ENCODE results near the gene ZMYND11. TPM values are rescaled to one million over a fixed set of nuclear protein-coding genes. Genes with fewer than 3 reads are reported as not detected.

ZMYND11 gene
- total RNA-seq, 1 experiment from 2014 or later: 40.3 TPM

GRCh38 chr10:241966-242643 is 106.8 kb downstream of the ZMYND11 start:
- CTCF ChIA-PET: no interaction called here
- intact Hi-C loops (cut with micrococcal nuclease; ENCODE audit: unreplicated experiment): no loop called here
- TF ChIP-seq, protein P1, sequence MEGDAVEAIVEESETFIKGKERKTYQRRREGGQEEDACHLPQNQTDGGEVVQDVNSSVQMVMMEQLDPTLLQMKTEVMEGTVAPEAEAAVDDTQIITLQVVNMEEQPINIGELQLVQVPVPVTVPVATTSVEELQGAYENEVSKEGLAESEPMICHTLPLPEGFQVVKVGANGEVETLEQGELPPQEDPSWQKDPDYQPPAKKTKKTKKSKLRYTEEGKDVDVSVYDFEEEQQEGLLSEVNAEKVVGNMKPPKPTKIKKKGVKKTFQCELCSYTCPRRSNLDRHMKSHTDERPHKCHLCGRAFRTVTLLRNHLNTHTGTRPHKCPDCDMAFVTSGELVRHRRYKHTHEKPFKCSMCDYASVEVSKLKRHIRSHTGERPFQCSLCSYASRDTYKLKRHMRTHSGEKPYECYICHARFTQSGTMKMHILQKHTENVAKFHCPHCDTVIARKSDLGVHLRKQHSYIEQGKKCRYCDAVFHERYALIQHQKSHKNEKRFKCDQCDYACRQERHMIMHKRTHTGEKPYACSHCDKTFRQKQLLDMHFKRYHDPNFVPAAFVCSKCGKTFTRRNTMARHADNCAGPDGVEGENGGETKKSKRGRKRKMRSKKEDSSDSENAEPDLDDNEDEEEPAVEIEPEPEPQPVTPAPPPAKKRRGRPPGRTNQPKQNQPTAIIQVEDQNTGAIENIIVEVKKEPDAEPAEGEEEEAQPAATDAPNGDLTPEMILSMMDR (IDR thresholded peaks at IDR 0.05; ENCODE audit: unreplicated experiment): no peak
- H3K9me3 Mint-ChIP-seq (ENCODE audit: low read depth, unreplicated experiment): no peaks in the 10 kb centered on the region
- H3K4me3 Mint-ChIP-seq (ENCODE audit: low read depth, unreplicated experiment): no peak overlapping the region
- H3K27ac Mint-ChIP-seq (ENCODE audit: unreplicated experiment): no peak overlapping the region
- H3K27me3 Mint-ChIP-seq (ENCODE audit: unreplicated experiment): no peaks in the 10 kb centered on the region
- DNase-seq: no peak
- no peaks in the 10 kb centered on the region for H3K4me1 Mint-ChIP-seq (ENCODE audit: low read depth, unreplicated experiment)
- BruUV-seq (replicated peaks): no TSS peak
- peaks cover 10% of the 10 kb centered on the region for H3K36me3 Mint-ChIP-seq (ENCODE audit: insufficient read depth, unreplicated experiment)

- TF ChIP-seq, protein P1 (IDR thresholded peaks at IDR 0.05; ENCODE audit: unreplicated experiment): no peak
- no TSS peak for BruUV-seq (replicated peaks)
- Mint-ChIP-seq H3K4me3 (ENCODE audit: low read depth, unreplicated experiment) (no peak overlapping the region), H3K27ac (ENCODE audit: unreplicated experiment) (no peak overlapping the region), H3K36me3 (ENCODE audit: insufficient read depth, unreplicated experiment) (peaks cover 8% of the 10 kb centered on the region), H3K4me1 (ENCODE audit: low read depth, unreplicated experiment) (no peaks in the 10 kb centered on the region), H3K27me3 (ENCODE audit: unreplicated experiment) (no peaks in the 10 kb centered on the region), H3K9me3 (ENCODE audit: low read depth, unreplicated experiment) (no peaks in the 10 kb centered on the region)
- CTCF ChIA-PET: no interaction called here
- intact Hi-C loops (cut with micrococcal nuclease; ENCODE audit: unreplicated experiment): no loop called here
- no peak for DNase-seq
These were observed 109.0 kb downstream of the ZMYND11 start for GRCh38 chr10:244227-244626.

DNA sequence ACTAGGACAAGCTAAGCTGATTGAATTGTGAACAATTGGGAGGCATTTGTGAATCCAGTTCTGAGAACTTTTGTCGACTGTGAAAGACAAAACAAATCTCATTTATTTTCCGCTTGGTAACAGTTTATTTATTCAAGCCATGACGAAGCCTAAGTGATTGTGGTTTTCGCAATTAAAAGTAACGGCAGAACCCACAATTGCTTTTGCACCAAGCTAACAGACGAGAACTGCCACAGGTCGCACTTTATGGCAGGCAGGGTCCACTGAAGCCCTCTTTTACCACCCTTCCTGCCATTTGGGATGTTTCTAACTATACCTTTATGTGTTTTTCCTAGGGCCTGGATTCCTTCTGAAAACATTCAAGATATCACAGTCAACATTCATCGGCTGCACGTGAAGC is 111.2 kb downstream of the ZMYND11 start:
- Mint-ChIP-seq H3K36me3 (ENCODE audit: insufficient read depth, unreplicated experiment) (peaks cover 6% of the 10 kb centered on the region), H3K27me3 (ENCODE audit: unreplicated experiment) (no peaks in the 10 kb centered on the region), H3K27ac (ENCODE audit: unreplicated experiment) (no peak overlapping the region), H3K4me1 (ENCODE audit: low read depth, unreplicated experiment) (no peaks in the 10 kb centered on the region), H3K4me3 (ENCODE audit: low read depth, unreplicated experiment) (no peak overlapping the region), H3K9me3 (ENCODE audit: low read depth, unreplicated experiment) (no peaks in the 10 kb centered on the region)
- intact Hi-C loops (cut with micrococcal nuclease; ENCODE audit: unreplicated experiment): no loop called here
- TF ChIP-seq, protein P1 (IDR thresholded peaks at IDR 0.05; ENCODE audit: unreplicated experiment): no peak
- no peak for DNase-seq
- CTCF ChIA-PET: no interaction called here
- no TSS peak for BruUV-seq (replicated peaks)

- Mint-ChIP-seq H3K36me3 (ENCODE audit: insufficient read depth, unreplicated experiment) (peaks cover 4% of the 10 kb centered on the region), H3K4me1 (ENCODE audit: low read depth, unreplicated experiment) (no peaks in the 10 kb centered on the region), H3K4me3 (ENCODE audit: low read depth, unreplicated experiment) (no peak overlapping the region), H3K27me3 (ENCODE audit: unreplicated experiment) (no peaks in the 10 kb centered on the region), H3K27ac (ENCODE audit: unreplicated experiment) (no peak overlapping the region), H3K9me3 (ENCODE audit: low read depth, unreplicated experiment) (no peaks in the 10 kb centered on the region)
- CTCF ChIA-PET: no interaction called here
- BruUV-seq (replicated peaks): no TSS peak
- intact Hi-C loops (cut with micrococcal nuclease; ENCODE audit: unreplicated experiment): no loop called here
- TF ChIP-seq, protein P1 (IDR thresholded peaks at IDR 0.05; ENCODE audit: unreplicated experiment): no peak
- DNase-seq: no peak
These were observed 112.2 kb downstream of the ZMYND11 start for GRCh38 chr10:247480-247879.

Measured in Calu3 (cell line).